Measurements from ENCODE around the gene MEAF6. TPM values are rescaled to one million over a fixed set of nuclear protein-coding genes. Genes with fewer than 3 reads are reported as not detected.

The MEAF6 gene
- total RNA-seq, 1 donor, result 60.9 TPM

DNA sequence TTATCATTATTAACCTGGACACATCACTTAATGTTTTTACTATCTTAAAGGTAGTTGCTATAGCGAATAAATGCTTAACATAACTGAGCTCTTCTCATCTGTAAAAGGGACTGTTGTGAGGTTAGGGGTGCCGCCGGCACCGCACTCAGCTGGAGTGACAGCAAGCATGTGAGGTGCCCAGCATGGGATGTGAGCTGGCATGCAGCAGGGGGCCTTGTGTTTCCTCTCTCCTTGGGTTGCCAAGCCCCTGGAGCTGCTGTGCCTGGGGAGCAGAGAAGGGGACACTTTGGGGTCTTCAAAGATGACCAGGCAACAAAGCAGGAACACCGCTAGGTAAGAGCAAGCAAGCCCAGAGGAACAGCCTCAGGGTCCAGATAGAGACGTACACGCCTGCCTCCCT, 42.3 kb downstream of the MEAF6 start:
- DNase-seq (ENCODE audit: low read depth), result no peak
- H3K4me3 ChIP-seq (ENCODE audit: low read depth, low read length), result no peak overlapping the region
- TF ChIP-seq, protein P1, sequence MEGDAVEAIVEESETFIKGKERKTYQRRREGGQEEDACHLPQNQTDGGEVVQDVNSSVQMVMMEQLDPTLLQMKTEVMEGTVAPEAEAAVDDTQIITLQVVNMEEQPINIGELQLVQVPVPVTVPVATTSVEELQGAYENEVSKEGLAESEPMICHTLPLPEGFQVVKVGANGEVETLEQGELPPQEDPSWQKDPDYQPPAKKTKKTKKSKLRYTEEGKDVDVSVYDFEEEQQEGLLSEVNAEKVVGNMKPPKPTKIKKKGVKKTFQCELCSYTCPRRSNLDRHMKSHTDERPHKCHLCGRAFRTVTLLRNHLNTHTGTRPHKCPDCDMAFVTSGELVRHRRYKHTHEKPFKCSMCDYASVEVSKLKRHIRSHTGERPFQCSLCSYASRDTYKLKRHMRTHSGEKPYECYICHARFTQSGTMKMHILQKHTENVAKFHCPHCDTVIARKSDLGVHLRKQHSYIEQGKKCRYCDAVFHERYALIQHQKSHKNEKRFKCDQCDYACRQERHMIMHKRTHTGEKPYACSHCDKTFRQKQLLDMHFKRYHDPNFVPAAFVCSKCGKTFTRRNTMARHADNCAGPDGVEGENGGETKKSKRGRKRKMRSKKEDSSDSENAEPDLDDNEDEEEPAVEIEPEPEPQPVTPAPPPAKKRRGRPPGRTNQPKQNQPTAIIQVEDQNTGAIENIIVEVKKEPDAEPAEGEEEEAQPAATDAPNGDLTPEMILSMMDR (IDR thresholded peaks at IDR 0.05; ENCODE audit: insufficient read depth, low read depth, low read length), result no peak

DNA sequence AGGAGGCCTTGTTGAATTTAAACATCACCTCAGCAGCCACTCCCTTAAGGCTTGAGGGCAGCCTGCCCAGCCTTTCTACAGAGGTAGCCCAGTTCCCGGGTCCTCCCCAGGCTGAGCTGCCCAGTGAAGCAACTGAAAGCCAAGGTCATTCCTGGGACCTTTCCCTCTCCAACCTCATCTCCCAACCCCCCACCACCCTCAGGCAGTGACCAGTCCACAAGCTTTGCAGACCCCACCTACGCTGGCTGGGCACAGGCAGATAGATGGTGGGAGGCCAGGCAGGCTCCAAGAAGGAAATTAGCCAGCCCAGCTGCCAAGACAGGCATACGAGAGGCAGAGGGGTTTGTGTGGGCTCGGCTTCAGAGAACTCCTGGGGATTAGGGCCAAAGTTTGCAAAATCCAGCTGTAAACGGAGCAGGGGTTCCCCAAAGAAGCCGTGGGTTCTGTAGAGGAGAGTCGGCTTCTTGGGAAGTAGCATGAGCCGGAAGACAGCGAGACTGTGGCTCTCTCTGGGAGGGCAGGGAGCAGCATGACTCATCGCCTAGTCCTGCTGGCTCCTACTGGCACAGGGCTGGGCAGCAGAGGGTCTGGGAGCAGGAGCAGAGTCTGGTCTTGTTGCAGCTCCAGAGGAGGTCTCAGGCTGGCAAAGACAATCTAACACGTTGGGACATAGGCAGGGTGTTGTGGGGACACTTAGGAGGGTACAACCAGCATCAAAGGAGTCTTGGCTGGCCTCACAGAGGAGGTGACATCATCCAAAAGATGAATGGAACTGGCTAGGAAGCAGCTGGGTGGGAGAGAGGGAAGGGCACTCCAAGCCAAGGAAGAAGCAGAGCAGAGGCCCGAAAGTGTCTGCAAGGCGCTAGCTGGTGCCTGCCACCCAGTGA, 43.0 kb downstream of the MEAF6 start:
- peak overlapping the region; percentile 41 for H3K4me3 ChIP-seq (ENCODE audit: low read depth, low read length)
- DNase-seq (ENCODE audit: low read depth), result peak; percentile 94
- TF ChIP-seq, protein P1 (IDR thresholded peaks at IDR 0.05; ENCODE audit: insufficient read depth, low read depth, low read length), result no peak

DNA sequence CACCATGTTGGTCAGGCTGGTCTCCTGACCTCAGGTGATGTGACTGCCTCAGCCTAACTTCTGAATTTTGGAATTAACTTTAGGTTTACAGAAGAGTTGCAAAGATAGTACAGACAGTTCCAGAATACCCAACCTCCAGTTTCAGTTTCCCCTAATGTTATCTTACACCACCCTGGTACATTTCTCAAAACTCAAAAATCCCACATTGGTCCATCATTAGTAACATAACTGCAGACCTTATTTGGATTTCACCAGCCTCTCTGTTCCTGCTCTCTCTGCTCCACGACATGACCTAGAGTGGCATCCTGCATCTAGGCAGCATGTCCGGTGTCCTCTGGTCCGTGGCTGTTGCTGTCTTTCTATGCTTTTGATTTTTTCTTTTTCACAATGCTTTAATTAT, 45.2 kb downstream of the MEAF6 start:
- TF ChIP-seq, protein P1 (IDR thresholded peaks at IDR 0.05; ENCODE audit: insufficient read depth, low read depth, low read length), result no peak
- H3K4me3 ChIP-seq (ENCODE audit: low read depth, low read length), result no peak overlapping the region
- DNase-seq (ENCODE audit: low read depth), result no peak

DNA sequence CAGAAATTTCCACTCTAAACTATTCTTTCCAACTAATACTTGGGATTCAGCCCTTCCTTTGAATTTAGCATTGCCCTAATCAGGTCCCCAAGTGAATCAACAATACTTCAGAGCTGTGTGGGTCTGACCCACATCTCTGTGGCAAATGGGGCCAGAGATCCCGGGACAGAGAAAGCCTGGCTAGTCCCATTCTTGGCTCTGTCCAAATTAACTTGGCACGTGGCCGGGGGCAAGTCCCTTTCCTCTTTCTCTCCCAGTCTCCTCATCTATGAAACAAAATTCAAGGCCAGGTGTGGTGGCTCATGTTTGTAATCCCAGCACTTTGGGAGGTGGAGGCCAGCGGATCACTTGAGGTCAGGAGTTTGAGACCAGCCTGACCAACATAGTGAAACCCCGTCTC, 46.5 kb downstream of the MEAF6 start:
- TF ChIP-seq, protein P1 (IDR thresholded peaks at IDR 0.05; ENCODE audit: insufficient read depth, low read depth, low read length), result no peak
- no peak overlapping the region for H3K4me3 ChIP-seq (ENCODE audit: low read depth, low read length)
- DNase-seq (ENCODE audit: low read depth), result no peak

DNA sequence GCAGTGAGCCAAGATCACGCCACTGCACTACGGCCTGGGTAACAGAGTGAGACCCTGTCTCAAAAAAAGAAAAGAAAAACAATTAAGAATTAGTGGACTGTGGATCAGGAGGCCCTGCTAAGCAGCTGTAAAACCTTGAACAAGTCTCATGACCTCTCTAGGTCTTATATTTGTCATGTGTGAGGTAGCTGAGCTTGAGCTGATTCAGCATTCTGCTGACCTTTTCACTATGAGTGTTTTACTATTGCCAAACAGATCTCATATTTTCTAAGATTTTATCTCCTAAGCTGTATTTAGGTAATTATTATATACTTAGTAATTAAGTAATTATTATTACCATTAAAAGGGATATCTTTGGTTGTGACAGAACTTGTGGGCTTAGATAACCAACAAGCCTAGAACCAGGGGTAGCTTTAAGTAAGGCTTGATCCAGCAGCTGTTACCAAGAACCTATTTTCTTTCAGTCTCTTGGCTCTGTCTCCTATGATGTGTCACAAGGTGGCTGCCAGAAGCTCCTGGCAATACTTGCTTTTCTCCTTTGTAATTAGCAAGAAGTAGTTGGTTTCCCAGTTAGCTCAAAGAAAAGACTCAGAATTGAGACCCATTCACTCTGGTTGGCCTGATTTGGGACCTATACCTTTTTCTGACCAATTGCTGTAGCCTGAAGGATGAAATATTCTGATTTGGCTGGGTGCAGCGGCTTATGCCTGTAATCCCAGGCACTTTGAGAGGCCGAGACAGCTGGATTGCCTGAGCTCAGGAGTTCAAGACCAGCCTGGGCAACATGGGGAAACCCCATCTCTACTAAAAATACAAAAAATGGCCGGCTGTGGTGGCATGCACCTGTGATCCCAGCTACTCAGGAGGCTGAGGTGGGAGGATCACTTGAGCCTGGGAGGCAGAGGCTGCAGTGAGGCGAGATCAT, 48.7 kb downstream of the MEAF6 start:
- TF ChIP-seq, protein P1 (IDR thresholded peaks at IDR 0.05; ENCODE audit: insufficient read depth, low read depth, low read length), result no peak
- peak; percentile 83 for DNase-seq (ENCODE audit: low read depth)
- H3K4me3 ChIP-seq (ENCODE audit: low read depth, low read length), result no peak overlapping the region

DNA sequence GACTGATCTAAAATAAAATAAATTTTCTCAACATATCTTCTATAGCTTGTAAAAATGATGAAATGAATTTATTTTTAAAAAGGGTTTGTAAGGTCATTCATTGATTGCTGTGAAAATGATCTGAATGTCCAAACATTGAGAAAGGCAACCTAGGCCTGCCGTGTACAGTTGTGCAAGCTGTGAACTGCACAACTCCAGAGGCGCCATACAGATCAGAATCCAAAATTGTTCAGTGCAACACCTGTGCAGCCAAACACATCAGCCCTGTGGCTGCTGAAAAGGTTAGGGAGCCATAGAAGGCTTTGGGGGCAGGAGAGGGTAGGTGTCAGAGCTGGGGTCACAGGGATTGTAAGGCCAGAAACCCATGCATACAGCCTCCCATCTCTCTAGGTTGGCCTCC, 50.1 kb downstream of the MEAF6 start:
- no peak for DNase-seq (ENCODE audit: low read depth)
- TF ChIP-seq, protein P1 (IDR thresholded peaks at IDR 0.05; ENCODE audit: insufficient read depth, low read depth, low read length), result no peak
- H3K4me3 ChIP-seq (ENCODE audit: low read depth, low read length), result no peak overlapping the region

Data from fibroblast of villous mesenchyme (primary cell).